DND-41 (cell line): ENCODE data around the gene STX10.
"Not testable (repeated sequence)": the region's sequence is repeated elsewhere in the genome, so short reads cannot be mapped to it uniquely, and the experiment has no call there.

Experiments
- ATAC-seq: fragments of 200-7000 bp; cut with Tn5 transposase; 3 replicates; pipeline ENCODE4 v1.9.1; 2021; ENCODE audit warnings: low read depth; ENCODE audit not compliant: insufficient read depth
- DNase-seq: peaks from one replicate; pipeline ENCODE4 v3.0.0-alpha.2; 2020
- H2AFZ ChIP-seq: 2 replicates; pipeline ENCODE4 v1.6.0; 2012; ENCODE audit warnings: low read depth, low read length
- H3K27ac ChIP-seq: 2 replicates; pipeline ENCODE4 v1.5.1; 2012; ENCODE audit warnings: low read length, inconsistent platforms
- H3K27me3 ChIP-seq: fragments of 200-600 bp; sonication (generic); 2 replicates; pipeline ENCODE4 v1.6.0; 2012; ENCODE audit warnings: low read length, mild to moderate bottlenecking, inconsistent platforms; ENCODE audit not compliant: insufficient read depth, poor library complexity
- H3K36me3 ChIP-seq: 2 replicates; pipeline ENCODE4 v1.5.1; 2012; ENCODE audit warnings: low read length, inconsistent platforms; ENCODE audit not compliant: insufficient read depth
- H3K4me1 ChIP-seq: 2 replicates; pipeline ENCODE4 v1.5.1; 2012; ENCODE audit warnings: mild to moderate bottlenecking, low read length; ENCODE audit not compliant: insufficient read depth
- H3K4me2 ChIP-seq: 2 replicates; pipeline ENCODE4 v1.6.0; 2012; ENCODE audit warnings: mild to moderate bottlenecking, moderate library complexity, low read length, inconsistent platforms; ENCODE audit not compliant: insufficient read depth
- H3K4me3 ChIP-seq, 2 experiments: fragments of 200-600 bp in 1 of 2; shearing (Covaris generic) in 1 of 2; 2 replicates each; pipeline ENCODE4 v1.5.1; 2012 to 2016; ENCODE audit warnings: inconsistent platforms in 2 of 2, low read length in 2 of 2, mild to moderate bottlenecking in 2 of 2, low read depth in 1 of 2, moderate library complexity in 1 of 2
- H3K79me2 ChIP-seq: 2 replicates; pipeline ENCODE4 v1.6.0; 2012; ENCODE audit warnings: low read length, inconsistent platforms; ENCODE audit not compliant: insufficient read depth
- H3K9ac ChIP-seq: 2 replicates; pipeline ENCODE4 v1.6.0; 2012; ENCODE audit warnings: low read depth, mild to moderate bottlenecking, inconsistent platforms, low read length, moderate library complexity
- H3K9me3 ChIP-seq: 2 replicates; pipeline ENCODE4 v1.5.1; 2012; ENCODE audit warnings: low read length, moderate library complexity, mild to moderate bottlenecking, inconsistent platforms; ENCODE audit not compliant: insufficient read depth, severe bottlenecking
- H4K20me1 ChIP-seq: 2 replicates; pipeline ENCODE4 v1.6.0; 2012; ENCODE audit warnings: low read length; ENCODE audit not compliant: insufficient read depth
- CTCF ChIP-seq: IDR thresholded peaks from 2 replicates; pipeline ENCODE4 v1.5.1; 2012; ENCODE audit warnings: borderline replicate concordance, low read length, moderate library complexity, mild to moderate bottlenecking; ENCODE audit not compliant: poor library complexity, severe bottlenecking; ENCODE audit errors: extremely low read depth
- EZH2 ChIP-seq: IDR thresholded peaks from 3 replicates; pipeline ENCODE4 v1.6.1; 2012; ENCODE audit warnings: borderline replicate concordance, low read depth, mild to moderate bottlenecking, moderate library complexity, low read length, inconsistent platforms; ENCODE audit not compliant: severe bottlenecking

STX10 gene

DNA sequence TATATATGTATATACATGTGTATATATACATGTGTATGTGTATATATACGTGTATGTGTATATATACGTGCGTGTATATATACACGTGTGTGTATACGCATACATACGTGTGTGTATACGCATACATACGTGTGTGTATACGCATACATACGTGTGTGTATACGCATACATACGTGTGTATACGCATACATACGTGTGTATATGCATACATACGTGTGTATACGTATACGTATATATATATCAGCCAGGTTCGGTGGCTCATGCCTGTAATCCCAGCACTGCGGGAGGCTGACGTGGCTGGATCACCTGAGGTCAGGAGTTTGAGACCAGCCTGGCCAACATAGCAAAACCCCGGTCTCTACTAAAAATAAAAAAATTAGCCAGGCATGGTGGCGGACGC lies 34.8 kb upstream of the STX10 start:
- H3K4me1 ChIP-seq, H3K9me3 ChIP-seq, ATAC-seq: not testable (repeated sequence)

DNA sequence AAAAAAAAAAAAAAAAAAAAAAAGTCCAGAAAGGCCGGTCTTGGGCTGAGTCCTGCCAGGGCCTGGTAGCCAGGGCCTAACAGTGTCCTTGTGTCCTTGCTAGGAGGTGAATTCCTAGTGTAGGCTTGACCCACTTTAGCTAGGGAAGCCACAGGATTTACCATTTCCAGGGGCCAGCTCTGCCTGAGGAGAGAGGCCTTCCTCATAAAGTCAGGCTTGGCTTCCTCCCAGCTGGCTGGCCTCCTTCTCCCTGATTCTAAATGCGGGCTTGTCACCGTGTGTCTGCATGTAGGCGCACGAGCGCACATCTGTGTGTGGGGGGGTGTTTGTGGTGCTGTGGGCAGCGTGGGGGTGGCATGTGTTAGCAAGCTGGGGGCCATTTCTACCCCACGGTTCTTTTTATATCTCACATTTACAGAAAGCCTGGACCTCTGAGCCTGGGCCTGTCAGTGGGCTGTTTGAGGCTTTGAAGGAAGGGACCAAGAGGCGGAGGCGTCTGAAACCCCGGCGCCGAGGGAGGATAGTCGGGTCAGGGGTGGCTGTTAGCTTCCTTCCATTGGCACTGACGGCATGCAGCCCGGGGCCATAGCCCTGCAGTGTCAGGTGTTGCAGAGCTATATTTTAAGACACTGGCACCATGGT lies 31.7 kb upstream of the STX10 start:
- Histone ChIP-seq H3K4me2 (no peak overlapping the region), H3K4me1 (no peaks in the 10 kb centered on the region), H2AFZ (no peak overlapping the region; the same call in 1 of the 2 replicates), H3K36me3 (no peaks in the 10 kb centered on the region), H4K20me1 (no peaks in the 10 kb centered on the region), H3K4me3 (no peak overlapping the region), H3K9ac (no peak overlapping the region), H3K9me3 (no peaks in the 10 kb centered on the region), H3K27ac (no peak overlapping the region), H3K27me3 (no peaks in the 10 kb centered on the region), H3K79me2 (no peaks in the 10 kb centered on the region)
- DNase-seq, result no peak
- no peak for ATAC-seq
- TF ChIP-seq EZH2, result no peak
- TF ChIP-seq CTCF, result no peak

More for the DNA sequence above, 34.8 kb upstream of the STX10 start:
- not testable (repeated sequence) for H3K36me3 ChIP-seq, H3K9ac ChIP-seq, H4K20me1 ChIP-seq, H3K27me3 ChIP-seq, H2AFZ ChIP-seq, H3K27ac ChIP-seq, H3K4me2 ChIP-seq, H3K4me3 ChIP-seq, H3K79me2 ChIP-seq, DNase-seq

- ATAC-seq, result not testable (repeated sequence)
Observed at GRCh38 chr19:13178291-13178690, 28.1 kb upstream of the STX10 start.

GRCh38 chr19:13177584-13177983 lies 27.4 kb upstream of the STX10 start:
- H3K4me1 ChIP-seq, H3K9me3 ChIP-seq, H4K20me1 ChIP-seq, ATAC-seq, H3K4me3 ChIP-seq, H3K27me3 ChIP-seq, H3K4me2 ChIP-seq, DNase-seq, H3K9ac ChIP-seq, H3K27ac ChIP-seq, H3K36me3 ChIP-seq, H2AFZ ChIP-seq, H3K79me2 ChIP-seq: not testable (repeated sequence)

More at GRCh38 chr19:13178291-13178690, 28.1 kb upstream of the STX10 start:
- not testable (repeated sequence) for H3K9ac ChIP-seq, H3K9me3 ChIP-seq, H3K27ac ChIP-seq, H3K4me3 ChIP-seq, H2AFZ ChIP-seq, DNase-seq, H4K20me1 ChIP-seq, H3K4me2 ChIP-seq, H3K36me3 ChIP-seq, H3K27me3 ChIP-seq, H3K79me2 ChIP-seq, H3K4me1 ChIP-seq

DNA sequence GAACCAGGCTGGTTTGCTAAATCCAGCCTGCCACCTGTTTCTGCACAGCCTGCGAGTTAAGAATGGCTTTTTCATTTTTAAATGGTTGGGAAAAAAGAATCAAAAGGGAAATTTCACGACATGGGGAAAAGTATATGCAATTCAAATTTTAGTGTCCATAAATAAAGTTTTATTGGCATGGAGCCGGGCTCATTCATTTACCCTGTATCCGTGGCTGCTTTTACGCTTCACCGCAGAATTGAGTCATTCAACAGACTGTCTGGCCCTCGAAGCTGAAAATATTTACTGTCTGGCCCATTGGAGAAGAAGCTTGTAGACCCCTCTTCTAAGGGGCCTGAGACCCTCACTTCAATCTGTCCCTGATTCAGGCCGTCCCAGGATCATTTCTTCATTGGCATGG lies 26.2 kb upstream of the STX10 start:
- Histone ChIP-seq H3K36me3 (no peaks in the 10 kb centered on the region), H3K27me3 (no peaks in the 10 kb centered on the region), H3K27ac (no peak overlapping the region), H3K9me3 (no peaks in the 10 kb centered on the region), H3K79me2 (no peaks in the 10 kb centered on the region), H2AFZ (no peak overlapping the region), H4K20me1 (no peaks in the 10 kb centered on the region), H3K9ac (no peak overlapping the region), H3K4me3 (no peak overlapping the region), H3K4me1 (peaks cover 4% of the 10 kb centered on the region; the same call in 1 of the 2 replicates), H3K4me2 (no peak overlapping the region)
- TF ChIP-seq CTCF (no peak), EZH2 (no peak)
- no peak for ATAC-seq
- DNase-seq, result no peak
